Progenitor cell of endocrine pancreas (in vitro differentiated cells): ENCODE measurements around the gene FYN. TPM values are rescaled to one million over a fixed set of nuclear protein-coding genes. Genes with fewer than 3 reads are reported as not detected.

Source experiments
- DNase-seq: peaks from one replicate; pipeline ENCODE4 v3.0.0; 2021; ENCODE audit warnings: low spot score; ENCODE audit not compliant: unreplicated experiment
- H3K27ac Mint-ChIP-seq: 2 replicates; pipeline ENCODE4 v1.8.0; 2021; ENCODE audit warnings: mild to moderate bottlenecking, moderate library complexity, mixed read lengths
- H3K27me3 Mint-ChIP-seq: 2 replicates; pipeline ENCODE4 v1.8.0; 2021; ENCODE audit warnings: mixed read lengths
- H3K36me3 Mint-ChIP-seq: 2 replicates; pipeline ENCODE4 v1.8.0; 2022; ENCODE audit warnings: mixed read lengths; ENCODE audit not compliant: insufficient read depth
- H3K4me1 Mint-ChIP-seq: 2 replicates; pipeline ENCODE4 v1.8.0; 2021; ENCODE audit warnings: low read depth, mixed read lengths
- H3K4me3 Mint-ChIP-seq: 2 replicates; pipeline ENCODE4 v1.8.0; 2021; ENCODE audit warnings: low read depth, mild to moderate bottlenecking, moderate library complexity, mixed read lengths
- H3K9me3 Mint-ChIP-seq: 2 replicates; pipeline ENCODE4 v1.8.0; 2021; ENCODE audit warnings: low read depth, mixed read lengths
- total RNA-seq: library from RNA; stranded (reverse); gene quantifications from 2 replicates; pipeline ENCODE4 v1.2.1, GENCODE V29; 2021
- TF ChIP-seq, protein P1 (sequence below): fragments of 200-600 bp; sonication (generic); IDR thresholded peaks from one replicate; pipeline ENCODE4 v1.5.0; 2021; ENCODE audit warnings: antibody characterized with exemption, mild to moderate bottlenecking; ENCODE audit not compliant: unreplicated experiment

Gene FYN
- total RNA-seq, 1 donor from 2014 or later: 169 TPM

DNA sequence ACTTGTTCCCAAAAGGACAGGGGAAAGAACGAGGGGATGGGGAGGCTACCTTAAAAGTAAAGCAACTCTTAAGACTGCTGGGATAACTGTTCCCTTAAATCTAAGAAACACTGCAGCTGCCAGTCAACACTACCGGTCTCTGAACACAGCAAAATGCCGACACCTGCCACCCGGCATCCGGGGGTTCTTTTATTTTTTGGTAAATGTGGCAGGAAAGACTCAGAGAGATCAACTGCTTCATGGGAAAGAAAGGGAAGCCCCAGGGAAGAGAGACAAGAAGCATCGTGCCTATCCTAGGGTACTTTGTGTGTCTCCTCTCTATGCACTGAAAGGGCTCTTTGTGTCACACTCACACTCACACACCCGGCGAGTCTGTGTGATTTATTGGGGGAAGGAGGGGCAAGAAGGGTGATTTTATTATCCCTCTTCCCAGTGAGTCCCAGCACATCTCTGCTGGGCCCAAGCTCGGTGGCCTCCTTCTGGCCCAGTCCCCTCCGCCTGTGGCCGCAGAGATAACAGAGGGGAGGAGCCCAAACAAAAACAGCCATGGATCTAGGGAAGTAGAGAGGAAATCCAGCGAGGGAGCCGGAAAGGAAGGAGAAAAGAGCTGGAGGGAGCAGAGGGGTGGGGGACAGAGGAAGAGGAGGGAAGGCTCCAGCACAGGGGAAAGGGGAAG is 1.4 kb downstream of the FYN start:
- H3K27ac Mint-ChIP-seq: peak overlapping the region; percentile 88
- TF ChIP-seq, protein P1, sequence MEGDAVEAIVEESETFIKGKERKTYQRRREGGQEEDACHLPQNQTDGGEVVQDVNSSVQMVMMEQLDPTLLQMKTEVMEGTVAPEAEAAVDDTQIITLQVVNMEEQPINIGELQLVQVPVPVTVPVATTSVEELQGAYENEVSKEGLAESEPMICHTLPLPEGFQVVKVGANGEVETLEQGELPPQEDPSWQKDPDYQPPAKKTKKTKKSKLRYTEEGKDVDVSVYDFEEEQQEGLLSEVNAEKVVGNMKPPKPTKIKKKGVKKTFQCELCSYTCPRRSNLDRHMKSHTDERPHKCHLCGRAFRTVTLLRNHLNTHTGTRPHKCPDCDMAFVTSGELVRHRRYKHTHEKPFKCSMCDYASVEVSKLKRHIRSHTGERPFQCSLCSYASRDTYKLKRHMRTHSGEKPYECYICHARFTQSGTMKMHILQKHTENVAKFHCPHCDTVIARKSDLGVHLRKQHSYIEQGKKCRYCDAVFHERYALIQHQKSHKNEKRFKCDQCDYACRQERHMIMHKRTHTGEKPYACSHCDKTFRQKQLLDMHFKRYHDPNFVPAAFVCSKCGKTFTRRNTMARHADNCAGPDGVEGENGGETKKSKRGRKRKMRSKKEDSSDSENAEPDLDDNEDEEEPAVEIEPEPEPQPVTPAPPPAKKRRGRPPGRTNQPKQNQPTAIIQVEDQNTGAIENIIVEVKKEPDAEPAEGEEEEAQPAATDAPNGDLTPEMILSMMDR: no peak
- H3K36me3 Mint-ChIP-seq: peaks cover 6% of the 10 kb centered on the region
- no peak for DNase-seq
- H3K9me3 Mint-ChIP-seq: no peaks in the 10 kb centered on the region
- peaks cover 13% of the 10 kb centered on the region for H3K27me3 Mint-ChIP-seq
- H3K4me3 Mint-ChIP-seq: peak overlapping the region; percentile 96
- peaks cover 41% of the 10 kb centered on the region for H3K4me1 Mint-ChIP-seq

DNA sequence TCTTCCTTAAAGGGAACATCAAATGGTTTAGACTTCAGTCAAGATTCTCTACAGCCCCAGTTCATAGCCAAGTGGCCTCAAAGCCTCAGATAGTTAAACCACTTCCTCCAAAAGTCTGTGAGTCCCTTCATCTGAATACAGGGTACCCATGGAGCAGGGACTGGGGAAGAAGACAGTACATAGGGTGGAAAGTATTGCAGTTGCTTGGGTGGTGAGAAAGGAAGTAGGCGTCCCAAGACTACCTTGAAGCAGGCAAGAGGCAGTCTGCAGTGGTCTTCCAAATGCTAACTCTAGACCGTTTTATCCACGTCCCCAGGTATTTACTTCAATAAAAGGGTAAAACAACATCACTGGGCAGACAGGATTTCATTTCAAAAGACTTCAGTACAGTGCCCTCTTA is 2.0 kb downstream of the FYN start:
- peaks cover 45% of the 10 kb centered on the region for H3K4me1 Mint-ChIP-seq
- TF ChIP-seq, protein P1: no peak

DNA sequence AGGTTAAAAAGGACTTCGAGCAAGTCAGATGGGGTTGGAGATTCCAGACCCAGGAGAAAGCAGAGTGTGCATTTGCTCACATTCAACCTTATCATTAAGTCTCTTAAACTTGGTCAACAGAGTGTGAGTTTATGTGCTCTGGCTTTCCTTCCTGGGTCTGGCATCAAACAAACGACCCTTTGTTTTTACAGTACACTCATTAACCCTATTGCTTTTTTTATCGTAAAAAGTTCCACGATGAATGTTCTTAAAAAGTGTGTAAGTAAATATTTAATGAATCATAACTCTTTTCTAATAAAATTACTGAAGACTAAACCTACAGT is 2.5 kb downstream of the FYN start:
- peak overlapping the region; percentile 96 for H3K4me3 Mint-ChIP-seq
- no peak for DNase-seq

More for the DNA sequence above, 2.0 kb downstream of the FYN start:
- Mint-ChIP-seq H3K27me3 (peaks cover 13% of the 10 kb centered on the region), H3K36me3 (peaks cover 6% of the 10 kb centered on the region), H3K27ac (peak overlapping the region; percentile 88), H3K4me3 (peak overlapping the region; percentile 96), H3K9me3 (no peaks in the 10 kb centered on the region)
- no peak for DNase-seq

DNA sequence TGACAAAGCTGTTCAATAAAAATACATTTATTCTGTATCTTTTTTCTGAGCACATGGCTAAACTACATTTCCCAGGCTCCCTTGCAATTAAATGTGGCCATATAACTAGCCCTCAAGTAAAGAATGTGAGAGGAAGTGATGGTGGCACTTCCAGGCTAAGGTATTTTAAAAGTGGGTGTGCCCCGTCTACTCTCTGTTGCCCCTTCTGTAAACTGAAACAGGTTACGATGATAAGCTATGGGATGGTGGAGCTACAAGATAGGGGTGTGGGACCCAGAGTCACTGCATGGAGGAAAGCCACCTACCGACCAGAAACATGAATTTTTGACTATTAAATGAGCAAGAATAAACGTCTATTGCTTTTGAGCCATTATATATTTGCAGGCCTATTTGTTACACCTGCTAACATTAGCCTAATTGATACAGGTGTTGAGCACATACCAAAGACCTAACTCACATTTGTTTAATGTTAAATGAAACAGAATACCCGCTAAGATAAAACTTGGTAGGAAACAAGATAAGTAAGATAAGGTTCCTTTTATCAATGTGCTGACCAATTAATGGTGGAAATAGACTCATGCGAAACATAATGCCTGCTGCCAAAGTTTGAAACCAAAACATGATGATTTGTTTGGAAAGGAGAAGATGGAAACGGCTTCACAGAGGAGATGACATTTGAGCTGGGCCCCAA is 3.1 kb downstream of the FYN start:
- peaks cover 52% of the 10 kb centered on the region for H3K4me1 Mint-ChIP-seq
- peaks cover 6% of the 10 kb centered on the region for H3K36me3 Mint-ChIP-seq
- peaks cover 7% of the 10 kb centered on the region for H3K27me3 Mint-ChIP-seq
- DNase-seq: no peak
- no peaks in the 10 kb centered on the region for H3K9me3 Mint-ChIP-seq
- H3K4me3 Mint-ChIP-seq: peak overlapping the region; percentile 96
- peak overlapping the region; percentile 88 for H3K27ac Mint-ChIP-seq
- TF ChIP-seq, protein P1: peak; percentile 27

More for the DNA sequence above, 2.5 kb downstream of the FYN start:
- Mint-ChIP-seq H3K36me3 (peaks cover 6% of the 10 kb centered on the region), H3K9me3 (no peaks in the 10 kb centered on the region), H3K27me3 (peaks cover 9% of the 10 kb centered on the region), H3K4me1 (peaks cover 49% of the 10 kb centered on the region), H3K27ac (peak overlapping the region; percentile 88)
- TF ChIP-seq, protein P1: no peak

DNA sequence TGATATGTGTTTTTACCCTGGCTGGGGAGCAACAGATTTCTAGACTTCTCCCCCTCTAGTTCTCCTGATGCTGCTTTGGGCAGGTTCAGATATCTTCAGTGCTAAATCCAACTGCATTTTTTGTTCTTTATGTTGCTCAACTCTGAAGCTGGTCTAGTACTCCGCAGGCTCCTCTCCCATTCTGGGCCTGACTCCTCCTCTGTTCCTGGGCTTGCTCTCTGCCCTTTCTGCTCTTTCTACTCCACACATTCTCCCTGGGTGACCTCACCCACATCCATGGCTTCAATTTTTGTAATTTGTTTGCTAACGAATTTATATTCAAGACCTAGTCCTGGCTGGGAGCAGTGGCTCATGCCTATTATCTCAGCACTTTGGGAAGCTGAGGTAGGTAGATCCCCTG is 6.4 kb downstream of the FYN start:
- Mint-ChIP-seq H3K27ac (no peak overlapping the region), H3K9me3 (no peaks in the 10 kb centered on the region), H3K4me3 (no peak overlapping the region), H3K4me1 (peaks cover 66% of the 10 kb centered on the region), H3K27me3 (no peaks in the 10 kb centered on the region), H3K36me3 (peaks cover 8% of the 10 kb centered on the region)
- TF ChIP-seq, protein P1: no peak
- DNase-seq: no peak
